AG04449 (cell line): ENCODE data around the gene LCN10.

ENCODE experiments used
- CTCF ChIA-PET: fragments of 350-600 bp; formaldehyde crosslinking; extraction: SDS; loops from one replicate; lab custom pipeline; 2021; ENCODE audit warnings: antibody characterized with exemption; lab: Yijun Ruan, JAX
- POLR2A ChIA-PET: fragments of 400-600, 350-600 bp; formaldehyde crosslinking; extraction: SDS; loops from one replicate; lab custom pipeline; 2020; ENCODE audit warnings: antibody characterized with exemption, inconsistent platforms; lab: Yijun Ruan, JAX
- DNase-seq: peaks from one replicate; pipeline ENCODE4 v3.0.0-alpha.2; 2010; ENCODE audit warnings: low read depth, low spot score
- H3K4me3 ChIP-seq: 2 replicates; pipeline ENCODE4 v1.5.1; 2011; ENCODE audit warnings: low read depth, mild to moderate bottlenecking, control low read depth, low read length
- CTCF ChIP-seq: IDR thresholded peaks from one replicate; pipeline ENCODE4 v1.5.1; 2011; ENCODE audit warnings: mild to moderate bottlenecking, moderate library complexity, low read length, control low read depth, inconsistent platforms; ENCODE audit not compliant: insufficient read depth; ENCODE audit errors: missing control alignments

LCN10 gene

GRCh38 chr9:136697146-136697820, 45.5 kb downstream of the LCN10 start:
- POLR2A ChIA-PET: no interaction called here
- no peak for TF ChIP-seq CTCF
- CTCF ChIA-PET: interaction anchor here (1.1 kb wide), 1 partner anchor 25 kb away, joined by 4 read pairs; no protein-coding TSS in a partner anchor
- DNase-seq: no peak
- no peak overlapping the region for H3K4me3 ChIP-seq

- CTCF ChIA-PET: interaction anchor here (1.0 kb wide), 1 partner anchor 9 kb away, joined by 3 read pairs; the partner anchor contains the start of gene AGPAT2
- no peak for TF ChIP-seq CTCF
- POLR2A ChIA-PET: interaction anchor here (0.6 kb wide), 1 partner anchor 128 kb away, joined by 3 read pairs; no protein-coding TSS in a partner anchor
- no peak overlapping the region for H3K4me3 ChIP-seq
- no peak for DNase-seq
Observed at GRCh38 chr9:136696502-136696901, 46.2 kb downstream of the LCN10 start.

GRCh38 chr9:136695955-136696354, 46.8 kb downstream of the LCN10 start:
- POLR2A ChIA-PET: interaction anchor here (0.6 kb wide), 1 partner anchor 129 kb away, joined by 3 read pairs; no protein-coding TSS in a partner anchor
- no peak overlapping the region for H3K4me3 ChIP-seq

GRCh38 chr9:136695435-136695895, 47.3 kb downstream of the LCN10 start:
- CTCF ChIA-PET: interaction anchor here (0.6 to 2.1 kb wide), 5 partner anchors 8 to 211 kb away, joined by 3 to 6 read pairs (median 4); no protein-coding TSS in a partner anchor
- H3K4me3 ChIP-seq: no peak overlapping the region
- TF ChIP-seq CTCF: no peak
- POLR2A ChIA-PET: no interaction called here
- DNase-seq: no peak

More at GRCh38 chr9:136695955-136696354, 46.8 kb downstream of the LCN10 start:
- no peak for TF ChIP-seq CTCF
- CTCF ChIA-PET: interaction anchor here (1.0 to 1.7 kb wide), 3 partner anchors 7 to 211 kb away, joined by 3 to 5 read pairs (median 4); partner anchors contain the start of gene AGPAT2
- no peak for DNase-seq

GRCh38 chr9:136694872-136695247, 47.9 kb downstream of the LCN10 start:
- no peak for TF ChIP-seq CTCF
- no peak overlapping the region for H3K4me3 ChIP-seq
- ChIA-PET POLR2A (no interaction called here), CTCF (interaction anchor here (0.6 to 2.1 kb wide), 6 partner anchors 8 to 210 kb away, joined by 3 to 6 read pairs (median 4); no protein-coding TSS in a partner anchor)
- DNase-seq: no peak
